HepG2 (cell line): Measurements from ENCODE around the gene SLC26A2. TPM values are rescaled to one million over a fixed set of nuclear protein-coding genes. Genes with fewer than 3 reads are reported as not detected.

Source experiments
- ATAC-seq: fragments of 200-7000 bp; cut with Tn5 transposase; 3 replicates; pipeline ENCODE4 v1.9.1; 2020; ENCODE audit warnings: mild to moderate bottlenecking, moderate library complexity
- BruUV-seq: library from RNA; stranded (reverse); fragments of 400-500 nt; replicated peaks from 2 replicates; lab custom pipeline; 2021; lab: Mats Ljungman, UMichigan
- CTCF ChIA-PET: fragments of 300-600 bp; formaldehyde crosslinking; extraction: SDS; loops from one replicate; lab custom pipeline; 2021; ENCODE audit warnings: low total read pairs, inconsistent platforms, low intra/inter-chr PET ratio; lab: Yijun Ruan, JAX
- POLR2A ChIA-PET: fragments of 350-600 bp; sonication (Branson Sonifier 250); formaldehyde crosslinking; loops from one replicate; lab custom pipeline; 2020; ENCODE audit warnings: antibody characterized with exemption, inconsistent platforms; lab: Yijun Ruan, JAX
- DNase-seq: peaks from one replicate; pipeline ENCODE4 v3.0.0-alpha.2; 2015; ENCODE audit warnings: low spot score
- FAIRE-seq: peaks from 3 replicates; lab custom pipeline; 2011; peaks lifted over from hg19 to GRCh38; lab: Jason Lieb, UNC
- H2AFZ ChIP-seq: one replicate; pipeline ENCODE4 v1.6.1; 2011; ENCODE audit warnings: low read length, inconsistent platforms
- H3K27ac ChIP-seq: fragments of 300-600 bp; 3 replicates; pipeline ENCODE4 v1.8.0; 2011; ENCODE audit warnings: mixed run types, mild to moderate bottlenecking, mixed read lengths, low read length, inconsistent platforms; ENCODE audit not compliant: insufficient read depth; ENCODE audit errors: extremely low read length
- H3K27me3 ChIP-seq, 2 experiments: fragments of 200-600 bp in 1 of 2; 2 replicates in 1 of 2; 3 replicates in 1 of 2; pipeline versions ENCODE4 v1.6.0 to v1.8.0; 2011; ENCODE audit warnings: low read length in 2 of 2, mild to moderate bottlenecking in 2 of 2, moderate library complexity in 2 of 2, inconsistent platforms in 1 of 2; ENCODE audit not compliant: insufficient read depth in 2 of 2, control insufficient read depth in 1 of 2
- H3K36me3 ChIP-seq, 2 experiments: fragments of 200-600 bp in 1 of 2; replicated peaks in 1 of 2; 2 replicates in 1 of 2; 3 replicates in 1 of 2; pipeline versions ENCODE4 v1.5.1 to v1.8.0; 2011; ENCODE audit warnings: low read length in 2 of 2, inconsistent platforms in 1 of 2; ENCODE audit not compliant: insufficient read depth in 2 of 2, control insufficient read depth in 1 of 2
- H3K4me1 ChIP-seq: 2 replicates; pipeline ENCODE4 v1.5.1; 2012; ENCODE audit warnings: low read length, inconsistent platforms; ENCODE audit not compliant: insufficient read depth
- H3K4me2 ChIP-seq: 2 replicates; pipeline ENCODE4 v1.6.0; 2011; ENCODE audit warnings: low read depth, low read length, inconsistent platforms
- H3K4me3 ChIP-seq, 3 experiments: fragments of 200-600 bp in 1 of 3; sonication (generic), shearing (Covaris generic) in 1 of 3; replicated peaks in 1 of 3; 2 replicates each; pipeline ENCODE4 v1.5.1; 2011 to 2016; ENCODE audit warnings: low read length in 3 of 3, inconsistent platforms in 2 of 3, low read depth in 2 of 3, mild to moderate bottlenecking in 2 of 3, control low read depth in 1 of 3, mixed read lengths in 1 of 3; ENCODE audit not compliant: insufficient read depth in 1 of 3
- H3K79me2 ChIP-seq: one replicate; pipeline ENCODE4 v1.6.1; 2011; ENCODE audit warnings: low read length, inconsistent platforms; ENCODE audit not compliant: insufficient read depth
- H3K9ac ChIP-seq: 2 replicates; pipeline ENCODE4 v1.6.0; 2011; ENCODE audit warnings: mild to moderate bottlenecking, low read depth, low read length, inconsistent platforms; ENCODE audit not compliant: insufficient read depth
- H3K9me3 ChIP-seq: 2 replicates; pipeline ENCODE4 v1.5.1; 2012; ENCODE audit warnings: mild to moderate bottlenecking, low read length
- H4K20me1 ChIP-seq: 2 replicates; pipeline ENCODE4 v1.6.0; 2011; ENCODE audit warnings: inconsistent platforms, mild to moderate bottlenecking, low read length, moderate library complexity; ENCODE audit not compliant: insufficient read depth
- ATAD3A ChIP-seq: sonication (generic); formaldehyde crosslinking; IDR thresholded peaks from 2 replicates; pipeline ENCODE4 v1.4.0; 2020; ENCODE audit warnings: missing genetic modification reagents
- CEBPB ChIP-seq: IDR thresholded peaks from 2 replicates; pipeline ENCODE4 v1.6.1; 2011; ENCODE audit warnings: low read depth, low read length, improper control_type of control experiment, borderline replicate concordance
- HOXD1 ChIP-seq: sonication (generic); formaldehyde crosslinking; IDR thresholded peaks from 2 replicates; pipeline ENCODE4 v1.5.0; 2020; ENCODE audit warnings: missing genetic modification reagents
- ZFP82 ChIP-seq: sonication (generic); formaldehyde crosslinking; IDR thresholded peaks from 2 replicates; pipeline ENCODE4 v1.5.1; 2020; ENCODE audit warnings: mild to moderate bottlenecking, missing genetic modification reagents, borderline replicate concordance
- ZNF282 ChIP-seq: fragments of 450-650 bp; IDR thresholded peaks from 2 replicates; pipeline ENCODE4 v1.6.1; 2018; ENCODE audit not compliant: partially characterized antibody
- ZNF3 ChIP-seq: IDR thresholded peaks from 2 replicates; pipeline ENCODE4 v1.7.0; 2017; ENCODE audit warnings: inconsistent platforms
- ZNF329 ChIP-seq: sonication (generic); formaldehyde crosslinking; IDR thresholded peaks from 2 replicates; pipeline ENCODE4 v1.9.0; 2021; ENCODE audit warnings: low read depth, mild to moderate bottlenecking, missing genetic modification reagents
- WGBS: methylation state at CpG from one replicate; pipeline ENCODE4 v1.1.6; 2017; ENCODE audit warnings: low lambda C conversion rate; 5-methylcytosine and 5-hydroxymethylcytosine counted together
- in situ Hi-C: cut with HindIII; loops from 2 replicates; pipeline ENCODE4 v1.10.0; 2017; ENCODE audit warnings: low pct_unique_long_range_greater_than_20kb; ENCODE audit not compliant: extremely low pct_ligation_motif_present
- intact Hi-C: fragments of 100-400 bp; cut with micrococcal nuclease; formaldehyde crosslinking; loops from one replicate; pipeline ENCODE4 v1.10.0; 2022; ENCODE audit not compliant: unreplicated experiment
- polyA plus RNA-seq, 8 experiments: library from polyadenylated mRNA; depleted of rRNA in 3 of 8; stranded (reverse) in 7 of 8; unstranded in 1 of 8; fragments of >200 nt; fragmentation: Illumina TruSeq in 4 of 8; extraction: Trizol in 4 of 8; gene quantifications; 2 replicates each; pipeline versions ENCODE4 v1.2.1 to v1.2.3, GENCODE V29; 2011 to 2016; ENCODE audit warnings: low read depth in 4 of 8, missing spikeins in 1 of 8, mixed read lengths in 1 of 8; ENCODE audit not compliant: insufficient read depth in 1 of 8
- total RNA-seq, 5 experiments: library from RNA; depleted of rRNA; stranded (reverse); fragments of >200 nt; fragmentation: Illumina TruSeq; extraction: Trizol; gene quantifications; 2 replicates each; pipeline ENCODE4 v1.2.3, GENCODE V29; 2016; ENCODE audit warnings: low read depth in 1 of 5
- TF ChIP-seq, protein P1 (sequence below): sonication (generic); formaldehyde crosslinking; IDR thresholded peaks from 2 replicates; pipeline ENCODE4 v1.5.0; 2020; ENCODE audit warnings: mild to moderate bottlenecking, missing genetic modification reagents, borderline replicate concordance
- TF ChIP-seq, protein P2 (sequence below): sonication (generic); formaldehyde crosslinking; IDR thresholded peaks from 2 replicates; pipeline ENCODE4 v1.4.0; 2020; ENCODE audit warnings: missing genetic modification reagents, borderline replicate concordance

Gene SLC26A2
- total and polyA plus RNA-seq, 2 of the 13 experiments (the other 11 are each of a cell fraction or from before 2014, with no cell fraction given) = 2.2 to 7.9 TPM

DNA sequence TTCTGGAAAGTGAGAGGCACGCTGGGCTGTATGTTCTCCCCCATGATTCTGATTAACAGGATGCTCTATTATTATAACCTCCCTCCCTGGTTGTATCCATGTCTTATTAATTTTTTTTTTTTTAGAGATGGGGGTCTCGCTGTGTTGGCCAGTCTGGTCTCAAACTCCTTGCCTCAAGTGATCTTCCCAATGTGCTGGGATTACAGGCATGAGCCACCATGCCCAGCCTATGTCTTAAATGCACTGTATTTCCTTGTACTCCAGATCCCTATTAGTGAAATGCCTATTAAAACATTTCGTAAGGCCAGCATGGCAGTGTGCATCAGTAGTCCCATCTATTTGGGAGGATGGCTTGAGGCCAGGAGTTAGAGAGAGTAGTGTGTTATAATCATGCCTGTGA, 32.9 kb downstream of the SLC26A2 start:
- intact Hi-C loops = loop anchor here (5.0 kb wide), 1 partner anchor 141 kb away; no protein-coding TSS in a partner anchor
- H3K79me2 ChIP-seq = no peaks in the 10 kb centered on the region
- DNase-seq (no peak), FAIRE-seq (no peak)
- CTCF ChIA-PET = interaction anchor here (1.8 kb wide), 1 partner anchor 159 kb away, joined by 7 read pairs; no protein-coding TSS in a partner anchor
- H3K4me3 ChIP-seq = no peak overlapping the region
- TF ChIP-seq ATAD3A = no peak
- TF ChIP-seq ZNF3 = no peak
- no peak for TF ChIP-seq ZNF282
- TF ChIP-seq ZFP82 = no peak
- TF ChIP-seq ZNF329 (CRISPR knock-in tag) = no peak
- TF ChIP-seq, protein P1, sequence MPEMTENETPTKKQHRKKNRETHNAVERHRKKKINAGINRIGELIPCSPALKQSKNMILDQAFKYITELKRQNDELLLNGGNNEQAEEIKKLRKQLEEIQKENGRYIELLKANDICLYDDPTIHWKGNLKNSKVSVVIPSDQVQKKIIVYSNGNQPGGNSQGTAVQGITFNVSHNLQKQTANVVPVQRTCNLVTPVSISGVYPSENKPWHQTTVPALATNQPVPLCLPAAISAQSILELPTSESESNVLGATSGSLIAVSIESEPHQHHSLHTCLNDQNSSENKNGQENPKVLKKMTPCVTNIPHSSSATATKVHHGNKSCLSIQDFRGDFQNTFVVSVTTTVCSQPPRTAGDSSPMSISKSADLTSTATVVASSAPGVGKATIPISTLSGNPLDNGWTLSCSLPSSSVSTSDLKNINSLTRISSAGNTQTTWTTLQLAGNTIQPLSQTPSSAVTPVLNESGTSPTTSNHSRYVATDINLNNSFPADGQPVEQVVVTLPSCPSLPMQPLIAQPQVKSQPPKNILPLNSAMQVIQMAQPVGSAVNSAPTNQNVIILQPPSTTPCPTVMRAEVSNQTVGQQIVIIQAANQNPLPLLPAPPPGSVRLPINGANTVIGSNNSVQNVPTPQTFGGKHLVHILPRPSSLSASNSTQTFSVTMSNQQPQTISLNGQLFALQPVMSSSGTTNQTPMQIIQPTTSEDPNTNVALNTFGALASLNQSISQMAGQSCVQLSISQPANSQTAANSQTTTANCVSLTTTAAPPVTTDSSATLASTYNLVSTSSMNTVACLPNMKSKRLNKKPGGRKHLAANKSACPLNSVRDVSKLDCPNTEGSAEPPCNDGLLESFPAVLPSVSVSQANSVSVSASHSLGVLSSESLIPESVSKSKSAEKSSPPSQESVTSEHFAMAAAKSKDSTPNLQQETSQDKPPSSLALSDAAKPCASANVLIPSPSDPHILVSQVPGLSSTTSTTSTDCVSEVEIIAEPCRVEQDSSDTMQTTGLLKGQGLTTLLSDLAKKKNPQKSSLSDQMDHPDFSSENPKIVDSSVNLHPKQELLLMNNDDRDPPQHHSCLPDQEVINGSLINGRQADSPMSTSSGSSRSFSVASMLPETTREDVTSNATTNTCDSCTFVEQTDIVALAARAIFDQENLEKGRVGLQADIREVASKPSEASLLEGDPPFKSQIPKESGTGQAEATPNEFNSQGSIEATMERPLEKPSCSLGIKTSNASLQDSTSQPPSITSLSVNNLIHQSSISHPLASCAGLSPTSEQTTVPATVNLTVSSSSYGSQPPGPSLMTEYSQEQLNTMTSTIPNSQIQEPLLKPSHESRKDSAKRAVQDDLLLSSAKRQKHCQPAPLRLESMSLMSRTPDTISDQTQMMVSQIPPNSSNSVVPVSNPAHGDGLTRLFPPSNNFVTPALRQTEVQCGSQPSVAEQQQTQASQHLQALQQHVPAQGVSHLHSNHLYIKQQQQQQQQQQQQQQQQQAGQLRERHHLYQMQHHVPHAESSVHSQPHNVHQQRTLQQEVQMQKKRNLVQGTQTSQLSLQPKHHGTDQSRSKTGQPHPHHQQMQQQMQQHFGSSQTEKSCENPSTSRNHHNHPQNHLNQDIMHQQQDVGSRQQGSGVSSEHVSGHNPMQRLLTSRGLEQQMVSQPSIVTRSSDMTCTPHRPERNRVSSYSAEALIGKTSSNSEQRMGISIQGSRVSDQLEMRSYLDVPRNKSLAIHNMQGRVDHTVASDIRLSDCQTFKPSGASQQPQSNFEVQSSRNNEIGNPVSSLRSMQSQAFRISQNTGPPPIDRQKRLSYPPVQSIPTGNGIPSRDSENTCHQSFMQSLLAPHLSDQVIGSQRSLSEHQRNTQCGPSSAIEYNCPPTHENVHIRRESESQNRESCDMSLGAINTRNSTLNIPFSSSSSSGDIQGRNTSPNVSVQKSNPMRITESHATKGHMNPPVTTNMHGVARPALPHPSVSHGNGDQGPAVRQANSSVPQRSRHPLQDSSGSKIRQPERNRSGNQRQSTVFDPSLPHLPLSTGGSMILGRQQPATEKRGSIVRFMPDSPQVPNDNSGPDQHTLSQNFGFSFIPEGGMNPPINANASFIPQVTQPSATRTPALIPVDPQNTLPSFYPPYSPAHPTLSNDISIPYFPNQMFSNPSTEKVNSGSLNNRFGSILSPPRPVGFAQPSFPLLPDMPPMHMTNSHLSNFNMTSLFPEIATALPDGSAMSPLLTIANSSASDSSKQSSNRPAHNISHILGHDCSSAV (CRISPR knock-in tag) = no peak
- no peak for TF ChIP-seq HOXD1 (CRISPR knock-in tag)
- TF ChIP-seq, protein P2, sequence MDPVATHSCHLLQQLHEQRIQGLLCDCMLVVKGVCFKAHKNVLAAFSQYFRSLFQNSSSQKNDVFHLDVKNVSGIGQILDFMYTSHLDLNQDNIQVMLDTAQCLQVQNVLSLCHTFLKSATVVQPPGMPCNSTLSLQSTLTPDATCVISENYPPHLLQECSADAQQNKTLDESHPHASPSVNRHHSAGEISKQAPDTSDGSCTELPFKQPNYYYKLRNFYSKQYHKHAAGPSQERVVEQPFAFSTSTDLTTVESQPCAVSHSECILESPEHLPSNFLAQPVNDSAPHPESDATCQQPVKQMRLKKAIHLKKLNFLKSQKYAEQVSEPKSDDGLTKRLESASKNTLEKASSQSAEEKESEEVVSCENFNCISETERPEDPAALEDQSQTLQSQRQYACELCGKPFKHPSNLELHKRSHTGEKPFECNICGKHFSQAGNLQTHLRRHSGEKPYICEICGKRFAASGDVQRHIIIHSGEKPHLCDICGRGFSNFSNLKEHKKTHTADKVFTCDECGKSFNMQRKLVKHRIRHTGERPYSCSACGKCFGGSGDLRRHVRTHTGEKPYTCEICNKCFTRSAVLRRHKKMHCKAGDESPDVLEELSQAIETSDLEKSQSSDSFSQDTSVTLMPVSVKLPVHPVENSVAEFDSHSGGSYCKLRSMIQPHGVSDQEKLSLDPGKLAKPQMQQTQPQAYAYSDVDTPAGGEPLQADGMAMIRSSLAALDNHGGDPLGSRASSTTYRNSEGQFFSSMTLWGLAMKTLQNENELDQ = no peak
- TF ChIP-seq CEBPB = no peak
- TF ChIP-seq, all 625 proteins: peak for 0
- Histone ChIP-seq H4K20me1 (no peaks in the 10 kb centered on the region), H2AFZ (no peak overlapping the region), H3K27ac (no peak overlapping the region), H3K27me3 (no peaks in the 10 kb centered on the region), H3K36me3 (no peaks in the 10 kb centered on the region; a peak in 1 of 5 replicates), H3K9me3 (no peaks in the 10 kb centered on the region), H3K4me2 (no peak overlapping the region), H3K4me1 (peaks cover 14% of the 10 kb centered on the region), H3K9ac (no peak overlapping the region)
- in situ Hi-C loops = loop anchor here (10.0 to 25.0 kb wide), 2 partner anchors 59 to 356 kb away; no protein-coding TSS in a partner anchor
- POLR2A ChIA-PET = interaction anchor here (0.6 to 1.3 kb wide), 2 partner anchors 33 to 83 kb away, joined by 3 to 4 read pairs; no protein-coding TSS in a partner anchor
- ATAC-seq = no peak
- no TSS peak for BruUV-seq
- 95% methylated on average over 3 of the region's 3 CpGs for WGBS
